A549 (cell line): ENCODE results near the gene DAB2IP.

Experiments used
- CBX8 ChIP-seq: fragments of 200-600 bp; sonication (generic); IDR thresholded peaks from 2 replicates; pipeline ENCODE4 v1.6.1; 2016
- JUNB ChIP-seq: fragments of >200 bp; sonication (Bioruptor Twin); formaldehyde crosslinking; IDR thresholded peaks from 2 replicates; pipeline ENCODE4 v1.6.1; 2016
- MAX ChIP-seq: IDR thresholded peaks from 2 replicates; pipeline ENCODE4 v1.6.1; 2012
- RCOR1 ChIP-seq: fragments of 150-350 bp; IDR thresholded peaks from 2 replicates; pipeline ENCODE4 v1.6.1; 2014; ENCODE audit warnings: antibody characterized with exemption, low read length, low read depth
- REST ChIP-seq: fragments of 200-600 bp; sonication (generic); IDR thresholded peaks from 2 replicates; pipeline ENCODE4 v1.6.1; 2016; ENCODE audit warnings: antibody characterized with exemption, mild to moderate bottlenecking, moderate library complexity

GRCh38 chr9:121603028-121603427, 48.4 kb upstream of the DAB2IP start:
- no peak for TF ChIP-seq JUNB
- TF ChIP-seq REST = no peak
- no peak for TF ChIP-seq RCOR1
- no peak for TF ChIP-seq CBX8
- no peak for TF ChIP-seq MAX
